Osteocyte (in vitro differentiated cells): ENCODE measurements around the gene AGFG1. TPM values are rescaled to one million over a fixed set of nuclear protein-coding genes. Genes with fewer than 3 reads are reported as not detected.

Experiments
- DNase-seq: peaks from one replicate; pipeline ENCODE4 v3.0.0; 2021; ENCODE audit warnings: mixed read lengths; ENCODE audit not compliant: unreplicated experiment; ENCODE audit errors: extremely low spot score
- H3K27ac Mint-ChIP-seq: one replicate; pipeline ENCODE4 v1.8.0; 2021; ENCODE audit warnings: mild to moderate bottlenecking, mixed read lengths; ENCODE audit not compliant: unreplicated experiment
- H3K27me3 Mint-ChIP-seq: one replicate; pipeline ENCODE4 v1.8.0; 2021; ENCODE audit warnings: mixed read lengths; ENCODE audit not compliant: unreplicated experiment
- H3K36me3 Mint-ChIP-seq: one replicate; pipeline ENCODE4 v1.8.0; 2021; ENCODE audit warnings: mixed read lengths; ENCODE audit not compliant: unreplicated experiment
- H3K4me1 Mint-ChIP-seq: one replicate; pipeline ENCODE4 v1.8.0; 2021; ENCODE audit warnings: mixed read lengths; ENCODE audit not compliant: unreplicated experiment
- H3K4me3 Mint-ChIP-seq: one replicate; pipeline ENCODE4 v1.8.0; 2021; ENCODE audit warnings: mild to moderate bottlenecking, moderate library complexity, mixed read lengths; ENCODE audit not compliant: unreplicated experiment
- H3K9me3 Mint-ChIP-seq: one replicate; pipeline ENCODE4 v1.8.0; 2021; ENCODE audit warnings: mixed read lengths; ENCODE audit not compliant: unreplicated experiment
- CTCF ChIP-seq: fragments of 200-600 bp; sonication (generic); IDR thresholded peaks from 2 replicates; pipeline ENCODE4 v1.5.0; 2021; ENCODE audit warnings: antibody characterized with exemption, mild to moderate bottlenecking, moderate library complexity
- total RNA-seq: library from RNA; stranded (reverse); gene quantifications from 2 replicates; pipeline ENCODE4 v1.2.1, GENCODE V29; 2021

The AGFG1 gene
- total RNA-seq, 1 donor from 2014 or later: 55.1 TPM

GRCh38 chr2:227447606-227448005 lies 24.4 kb upstream of the AGFG1 start:
- H3K4me3 Mint-ChIP-seq: no peak overlapping the region
- H3K9me3 Mint-ChIP-seq: no peaks in the 10 kb centered on the region
- H3K27me3 Mint-ChIP-seq: peaks cover 3% of the 10 kb centered on the region
- no peak for DNase-seq
- H3K27ac Mint-ChIP-seq: no peak overlapping the region
- no peak for TF ChIP-seq CTCF
- peaks cover 14% of the 10 kb centered on the region for H3K4me1 Mint-ChIP-seq
- no peaks in the 10 kb centered on the region for H3K36me3 Mint-ChIP-seq

GRCh38 chr2:227450311-227450841 lies 21.6 kb upstream of the AGFG1 start:
- H3K4me3 Mint-ChIP-seq: no peak overlapping the region
- no peak for TF ChIP-seq CTCF
- H3K9me3 Mint-ChIP-seq: no peaks in the 10 kb centered on the region
- H3K4me1 Mint-ChIP-seq: peaks cover 8% of the 10 kb centered on the region
- no peak for DNase-seq
- peaks cover 3% of the 10 kb centered on the region for H3K27me3 Mint-ChIP-seq
- H3K36me3 Mint-ChIP-seq: no peaks in the 10 kb centered on the region
- no peak overlapping the region for H3K27ac Mint-ChIP-seq

- Mint-ChIP-seq H3K27me3 (peaks cover 3% of the 10 kb centered on the region), H3K4me3 (no peak overlapping the region), H3K9me3 (no peaks in the 10 kb centered on the region), H3K27ac (no peak overlapping the region), H3K36me3 (no peaks in the 10 kb centered on the region), H3K4me1 (peaks cover 8% of the 10 kb centered on the region)
- no peak for TF ChIP-seq CTCF
- no peak for DNase-seq
Measured at GRCh38 chr2:227450926-227451654, 20.9 kb upstream of the AGFG1 start.

- H3K4me3 Mint-ChIP-seq: no peak overlapping the region
- H3K27ac Mint-ChIP-seq: no peak overlapping the region
- no peaks in the 10 kb centered on the region for H3K36me3 Mint-ChIP-seq
- peaks cover 7% of the 10 kb centered on the region for H3K4me1 Mint-ChIP-seq
- no peaks in the 10 kb centered on the region for H3K9me3 Mint-ChIP-seq
- peaks cover 3% of the 10 kb centered on the region for H3K27me3 Mint-ChIP-seq
- TF ChIP-seq CTCF: no peak
- DNase-seq: no peak
Measured at GRCh38 chr2:227451655-227451992, 20.3 kb upstream of the AGFG1 start.

- Mint-ChIP-seq H3K27me3 (peaks cover 3% of the 10 kb centered on the region), H3K4me3 (no peak overlapping the region), H3K36me3 (no peaks in the 10 kb centered on the region), H3K9me3 (no peaks in the 10 kb centered on the region), H3K4me1 (no peaks in the 10 kb centered on the region), H3K27ac (no peak overlapping the region)
- TF ChIP-seq CTCF: no peak
- DNase-seq: no peak
Measured at GRCh38 chr2:227453810-227454209, 18.1 kb upstream of the AGFG1 start.
